SK-N-DZ (cell line): ENCODE results near the gene ABHD10. TPM values are rescaled to one million over a fixed set of nuclear protein-coding genes. Genes with fewer than 3 reads are reported as not detected.
A peak's percentile ranks its signal among the peaks of the same experiment; 100 is the strongest.

Source experiments
- DNase-seq: peaks from one replicate; pipeline ENCODE4 v3.0.0-alpha.2; 2015; ENCODE audit warnings: low spot score
- polyA plus RNA-seq, 2 experiments: library from polyadenylated mRNA; depleted of rRNA; stranded (reverse); fragments of >200 nt; gene quantifications; 2 replicates each; pipeline ENCODE4 v1.2.3, GENCODE V29; 2014

ABHD10 gene
- polyA plus RNA-seq (2014; cell fraction: cytosol; rRNA removed), result 38.3 and 42.9 TPM in 2 replicates
- 44.0 and 56.2 TPM in 2 replicates for polyA plus RNA-seq (2014; cell fraction: nucleus; rRNA removed)

DNA sequence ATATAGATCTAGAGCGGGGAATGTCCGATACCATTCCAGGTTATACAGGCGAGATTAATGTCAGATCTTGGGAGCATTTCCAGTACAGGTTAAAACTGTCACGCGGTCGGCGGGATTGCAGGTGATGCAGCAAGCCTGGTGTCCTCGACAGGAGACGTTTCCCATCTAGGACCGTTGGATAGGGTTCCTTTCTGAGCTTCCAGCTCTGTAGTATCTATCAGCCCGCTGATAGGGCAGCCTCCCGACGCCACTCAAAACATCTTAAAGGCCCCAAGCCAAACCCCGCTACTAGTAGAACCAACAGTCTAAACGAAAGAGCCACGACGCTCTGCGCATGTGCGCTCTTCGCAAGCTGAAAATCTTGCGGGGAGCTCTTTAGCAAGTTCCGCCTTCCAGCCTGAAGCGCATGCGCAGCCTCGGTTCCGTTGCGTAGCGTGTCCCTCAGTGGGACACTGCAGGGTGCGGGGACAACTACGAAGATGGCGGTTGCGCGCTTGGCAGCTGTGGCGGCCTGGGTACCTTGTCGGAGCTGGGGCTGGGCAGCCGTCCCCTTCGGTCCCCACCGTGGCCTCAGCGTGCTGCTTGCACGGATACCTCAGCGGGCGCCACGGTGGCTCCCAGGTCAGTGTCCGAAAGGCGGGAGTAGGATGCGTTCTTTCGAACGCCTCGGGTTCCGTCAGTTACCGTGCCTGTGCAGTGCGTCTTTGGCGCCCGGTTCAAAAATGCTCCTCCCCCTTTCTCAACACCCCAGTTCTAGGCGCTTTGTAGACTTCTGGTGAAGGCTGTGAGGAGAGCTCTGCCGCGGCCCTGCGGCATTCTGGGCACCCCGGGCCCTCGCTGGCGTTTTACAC, at the start of gene ABHD10:
TSS of gene ABHD10 (plus strand) at position 444 of the 851 bp plus-strand sequence. CDS start at position 480, 36 bp downstream.
- DNase-seq, result peak; percentile 100

DNA sequence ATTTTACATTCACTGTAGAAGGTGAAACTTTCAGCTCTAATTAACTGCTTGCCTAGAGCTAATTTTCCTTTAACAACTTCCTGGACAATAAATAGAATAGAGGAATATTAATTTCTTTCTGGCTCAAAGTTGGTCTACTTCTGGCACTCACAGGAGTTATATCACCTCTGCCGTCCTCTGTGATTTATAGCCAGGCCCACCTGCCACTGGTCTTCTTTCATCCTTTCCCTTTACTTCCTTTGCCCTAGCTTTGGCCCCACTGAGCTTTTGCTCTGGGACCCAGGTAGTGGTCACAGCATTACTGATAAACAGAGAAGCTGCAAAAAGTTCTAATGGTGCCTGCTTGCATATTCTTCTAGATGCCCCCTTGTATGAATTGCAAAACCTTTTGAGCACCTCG, 49.3 kb upstream of the ABHD10 start:
- DNase-seq, result no peak

DNA sequence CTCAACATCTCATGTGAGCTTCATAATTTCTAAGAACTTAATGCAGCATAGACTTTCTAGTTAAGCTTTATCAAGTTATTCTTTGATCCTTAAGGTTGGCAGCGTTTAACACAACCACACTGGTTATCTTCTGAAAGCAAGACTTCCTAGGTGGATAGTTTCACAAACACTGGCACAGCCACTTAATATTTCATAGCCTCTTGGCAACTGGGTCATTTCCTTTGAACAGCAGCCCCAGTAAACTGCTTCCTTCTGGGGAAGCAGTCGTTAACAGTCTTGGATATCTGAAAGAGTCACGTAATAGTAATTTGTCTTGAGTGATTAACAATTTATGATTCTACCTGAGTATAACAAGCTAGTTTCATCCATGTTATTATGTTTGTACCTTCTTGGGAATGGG, 45.9 kb upstream of the ABHD10 start:
- no peak for DNase-seq

DNA sequence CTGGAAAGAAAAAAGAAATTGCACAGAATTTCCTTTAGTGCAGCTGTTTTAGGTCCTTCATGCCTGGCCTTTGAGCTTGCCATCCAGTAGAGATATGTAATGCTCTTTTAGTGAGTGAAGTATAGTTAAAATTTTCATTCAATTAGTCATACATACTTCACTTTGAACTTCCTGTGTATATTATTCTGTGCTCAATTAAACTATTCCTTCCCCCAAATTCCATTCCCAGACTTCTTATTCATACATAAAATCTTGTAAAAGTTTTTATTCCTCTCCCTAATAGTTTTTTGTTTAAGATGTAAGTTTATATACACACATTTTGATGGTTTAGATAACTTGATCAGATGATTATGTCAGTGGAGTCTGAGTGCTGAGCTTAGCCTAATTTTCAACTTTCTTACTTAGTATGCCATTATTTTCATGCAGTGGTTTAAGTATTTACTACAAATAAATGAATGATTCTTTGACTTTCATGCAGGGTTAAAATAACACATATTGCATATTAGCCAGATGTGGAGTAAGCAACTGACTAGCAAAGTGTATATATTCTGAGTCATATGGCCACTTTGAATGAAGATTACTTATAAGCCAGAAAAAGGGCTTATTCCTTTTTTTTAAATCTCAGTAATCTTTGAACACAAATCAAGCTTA, 42.5 kb upstream of the ABHD10 start:
- DNase-seq, result no peak

DNA sequence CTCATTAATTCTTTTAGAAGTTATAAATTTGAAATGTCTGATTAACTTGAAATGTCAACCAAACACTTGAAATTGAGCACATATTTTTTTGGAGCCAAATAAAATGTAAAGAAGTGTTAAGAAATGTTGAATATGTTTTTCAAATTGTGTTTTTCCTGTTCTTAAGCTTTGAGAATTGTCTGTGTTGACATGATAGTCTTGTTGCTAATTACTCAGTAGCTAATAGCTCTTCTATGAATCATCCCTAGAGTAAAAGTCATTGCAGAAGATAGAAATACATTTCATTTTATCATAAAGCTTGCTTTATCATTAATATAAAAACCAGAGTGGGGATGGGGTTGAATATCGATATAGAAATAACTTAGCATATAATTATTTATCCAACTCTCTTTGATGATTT, 41.9 kb upstream of the ABHD10 start:
- DNase-seq, result no peak

DNA sequence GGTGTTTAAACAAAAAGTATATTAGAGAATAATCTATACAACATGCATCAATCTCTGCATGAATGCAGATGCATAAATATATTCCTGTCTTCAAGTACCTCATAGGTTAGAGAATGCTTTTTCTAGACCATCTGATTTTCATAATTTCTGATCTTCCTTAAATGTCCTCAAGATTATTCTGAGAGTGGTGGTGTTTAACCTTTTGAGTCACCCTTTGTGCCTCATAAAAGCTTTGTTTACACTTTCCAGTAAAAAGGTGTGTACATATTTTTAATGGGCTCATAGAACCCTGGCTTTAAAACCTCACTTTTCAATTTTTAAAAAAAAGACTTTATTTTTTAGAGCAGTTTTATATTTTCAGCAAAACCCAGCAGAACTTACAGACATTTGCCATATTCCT, 41.0 kb upstream of the ABHD10 start:
- no peak for DNase-seq

DNA sequence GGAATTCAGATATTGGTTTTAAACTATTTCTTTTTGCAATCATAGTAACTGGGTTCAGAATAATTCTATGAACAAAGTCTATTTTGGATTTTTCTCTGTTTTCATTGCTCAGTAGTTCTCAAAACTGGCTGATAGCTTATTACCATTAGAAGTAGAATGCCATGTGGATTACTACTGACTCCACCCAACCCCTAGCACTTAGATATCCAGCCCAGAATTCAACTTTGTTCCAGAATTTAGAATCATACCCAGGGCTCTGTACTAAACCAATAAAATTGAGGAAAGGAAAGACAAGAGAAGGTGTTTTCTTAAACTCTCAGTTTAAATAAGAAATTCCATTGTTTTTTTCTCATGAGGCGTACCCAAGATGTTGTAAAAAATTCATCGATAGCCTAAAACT, 39.0 kb upstream of the ABHD10 start:
- no peak for DNase-seq

DNA sequence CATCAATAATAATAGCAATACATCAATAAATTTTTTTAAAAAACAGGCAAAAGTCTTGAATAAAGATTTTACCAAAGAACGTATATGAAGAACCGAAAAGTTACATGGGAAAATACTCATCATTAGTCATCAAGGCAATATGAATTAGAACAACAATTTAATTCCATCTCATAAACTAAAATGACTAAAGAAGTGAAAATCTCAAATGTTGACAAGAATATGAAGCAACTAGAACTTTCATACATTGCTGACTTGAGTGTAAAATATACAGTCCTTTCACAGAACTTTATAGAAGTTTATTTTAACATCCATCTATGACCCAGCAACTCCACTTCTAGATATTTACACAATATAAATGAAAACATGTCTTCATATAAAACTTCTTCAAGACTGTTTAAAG, 35.3 kb upstream of the ABHD10 start:
- DNase-seq, result no peak

DNA sequence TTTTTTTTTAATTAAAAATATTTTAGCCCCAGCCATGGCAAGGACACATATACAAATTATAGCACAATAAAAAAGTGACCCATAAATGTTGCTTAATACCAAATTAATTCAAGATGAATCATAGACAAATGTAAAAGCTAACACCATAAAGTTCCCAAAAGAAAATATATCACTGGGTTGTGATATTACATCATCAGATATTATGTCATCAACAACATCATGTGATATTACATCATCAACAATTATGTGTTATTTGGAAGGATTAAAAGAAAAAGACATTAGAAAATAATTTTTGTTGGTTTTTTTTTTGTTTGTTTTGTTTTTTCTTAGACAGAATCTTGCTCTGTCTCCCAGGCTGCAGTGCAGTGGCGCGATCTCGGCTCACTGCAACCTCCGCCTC, 34.5 kb upstream of the ABHD10 start:
- no peak for DNase-seq

DNA sequence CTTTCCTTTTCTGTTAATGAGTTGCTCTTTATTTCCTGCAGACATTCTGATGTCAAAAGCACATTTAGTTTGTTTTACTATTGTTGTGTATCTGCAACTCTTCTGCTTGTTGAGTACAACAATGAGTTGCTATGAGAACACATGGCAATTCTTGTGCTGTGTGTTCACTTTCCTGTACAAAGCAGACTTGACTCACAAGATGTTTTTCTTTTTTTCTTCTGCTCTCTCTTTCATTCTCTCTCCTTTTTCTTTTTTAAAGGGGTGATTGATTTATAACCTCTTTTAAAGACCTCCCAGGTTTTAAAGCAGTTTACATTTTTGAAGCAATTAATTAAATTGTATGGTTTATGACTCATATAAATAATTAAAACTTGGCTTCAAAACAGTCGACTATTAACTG, 31.6 kb upstream of the ABHD10 start:
- DNase-seq, result no peak

DNA sequence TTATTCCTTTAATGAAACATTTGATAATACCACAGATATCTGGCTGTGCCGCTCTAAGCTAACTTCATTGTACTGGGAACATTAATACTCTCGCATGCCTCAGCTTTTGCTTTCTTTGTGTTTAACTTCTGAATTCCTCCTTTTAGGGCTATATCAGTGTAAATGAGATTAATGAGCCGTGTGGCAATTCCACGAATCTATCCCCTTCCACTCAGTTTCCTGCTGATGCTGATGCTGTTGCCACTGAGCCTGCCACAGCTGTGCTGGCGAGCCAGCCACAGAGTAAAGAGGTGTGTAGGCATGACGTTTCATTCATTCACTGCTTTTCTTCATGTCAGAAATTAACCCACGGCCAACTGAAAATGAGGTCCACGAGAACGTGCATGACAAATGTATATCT, 30.0 kb upstream of the ABHD10 start:
- no peak for DNase-seq

DNA sequence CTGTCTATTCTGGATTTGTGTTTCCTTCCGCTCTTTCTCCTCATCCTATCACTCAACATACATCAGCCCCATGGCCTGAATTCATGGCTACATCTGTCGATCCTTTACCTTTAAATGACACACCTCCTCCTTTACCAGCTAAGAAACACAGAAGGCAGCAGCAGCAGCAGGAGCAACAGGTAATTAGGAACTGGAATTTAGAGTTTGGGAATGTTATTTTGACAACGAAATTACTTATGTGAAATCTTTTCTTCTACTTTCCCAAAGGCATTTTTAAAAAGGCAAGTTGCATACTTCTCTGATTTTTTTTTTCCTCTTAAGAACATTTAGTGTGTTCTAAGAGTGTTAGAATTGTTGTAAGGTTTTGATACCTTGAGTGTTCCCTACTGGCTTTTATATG, 29.1 kb upstream of the ABHD10 start:
- DNase-seq, result no peak

DNA sequence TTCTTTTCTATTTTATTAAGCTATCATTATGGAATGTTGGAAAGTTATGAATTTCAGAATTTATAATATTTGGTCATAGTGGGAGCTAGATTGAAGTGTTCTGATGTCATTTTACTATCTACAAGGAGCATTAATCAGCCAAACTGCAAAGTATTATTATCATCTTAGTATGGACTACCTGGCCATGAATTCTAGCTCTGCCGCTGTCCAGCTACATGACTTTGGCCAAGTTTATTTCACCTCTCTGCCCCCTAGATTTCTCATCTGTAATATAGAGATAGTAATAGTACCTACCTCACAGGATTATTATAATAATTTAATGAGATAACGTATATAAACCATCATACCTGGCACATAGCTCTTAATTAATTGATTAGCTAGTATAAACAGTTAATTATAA, 27.8 kb upstream of the ABHD10 start:
- DNase-seq, result no peak

DNA sequence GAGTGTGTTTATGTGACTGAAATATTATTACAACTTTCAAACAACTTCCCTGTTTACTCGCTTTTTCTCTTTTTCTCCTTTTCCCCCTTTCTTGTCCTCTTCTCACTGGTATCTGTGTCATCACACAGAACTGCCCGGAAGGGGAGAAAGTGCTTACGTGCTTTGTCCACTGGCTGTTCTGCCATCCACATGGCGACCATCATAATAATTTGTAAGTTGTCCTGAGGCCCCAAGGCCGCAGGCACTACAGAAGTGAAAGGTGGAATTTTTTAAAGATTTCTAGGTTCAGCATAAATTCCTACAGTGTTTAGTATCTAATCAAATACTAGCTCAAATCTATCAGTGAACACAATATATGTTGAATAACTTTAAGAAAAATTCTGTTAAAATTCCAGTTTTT, 26.7 kb upstream of the ABHD10 start:
- no peak for DNase-seq

DNA sequence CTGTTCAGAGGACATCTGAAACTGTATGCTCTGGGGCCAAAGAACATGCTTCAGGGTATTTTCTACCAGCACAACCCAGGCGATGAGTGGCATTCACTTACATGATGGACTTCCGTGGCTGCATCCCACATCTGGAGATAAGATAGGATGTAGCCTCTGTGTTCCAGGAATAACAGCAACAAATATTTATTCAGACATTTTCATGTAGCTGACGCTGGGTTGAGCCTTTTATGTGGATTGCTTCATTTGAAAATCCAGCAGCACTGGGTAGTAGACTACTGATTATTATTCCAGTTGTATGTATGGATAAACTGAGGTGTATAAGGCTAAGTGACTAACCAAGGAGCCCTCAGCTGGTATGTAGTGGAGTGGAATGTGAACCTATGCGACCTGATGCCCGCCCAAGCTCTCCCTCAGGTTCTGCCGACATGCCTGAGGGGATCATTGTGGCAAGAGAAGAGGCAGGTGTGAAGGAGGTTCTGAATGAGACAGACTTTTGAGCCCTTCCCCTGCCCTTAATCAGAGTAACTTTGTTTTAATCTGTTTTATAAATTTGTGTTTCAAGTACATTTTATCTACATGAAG, 25.9 kb upstream of the ABHD10 start:
- DNase-seq, result no peak

DNA sequence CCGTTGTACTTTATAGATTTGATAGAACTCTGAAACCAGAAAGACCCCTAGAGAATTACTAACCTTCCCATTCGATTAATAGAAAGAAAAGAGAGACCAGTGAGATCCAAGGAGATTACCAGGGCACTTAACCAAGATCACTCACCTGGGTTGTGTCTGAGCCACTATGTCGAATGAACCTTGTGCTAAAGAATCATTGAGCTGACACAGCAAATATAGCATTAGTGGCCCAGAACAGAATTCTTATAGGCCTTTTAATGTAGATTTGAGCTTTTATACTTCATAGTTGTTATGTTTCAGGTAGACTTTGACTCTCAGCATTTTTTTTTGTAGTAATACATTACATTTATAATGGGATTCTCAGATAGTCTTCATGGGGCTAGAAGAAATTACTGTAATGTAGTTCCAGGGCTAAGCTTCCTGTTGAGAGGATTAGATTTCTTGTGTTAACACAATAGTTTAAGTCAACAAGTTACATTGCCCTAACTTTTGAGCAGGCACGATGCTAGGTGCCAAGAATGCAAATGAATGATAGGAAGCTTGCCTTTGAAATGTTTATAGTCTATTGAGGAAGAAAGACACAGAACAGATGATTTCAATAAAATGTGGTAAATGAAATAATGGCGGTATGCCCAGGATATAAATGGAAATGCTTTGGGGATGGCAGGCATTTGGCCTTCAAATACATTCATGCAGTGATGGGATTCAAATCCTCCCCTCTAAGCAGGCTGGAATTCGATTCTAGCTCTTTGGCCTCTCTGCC, 24.4 kb upstream of the ABHD10 start:
- DNase-seq, result no peak

DNA sequence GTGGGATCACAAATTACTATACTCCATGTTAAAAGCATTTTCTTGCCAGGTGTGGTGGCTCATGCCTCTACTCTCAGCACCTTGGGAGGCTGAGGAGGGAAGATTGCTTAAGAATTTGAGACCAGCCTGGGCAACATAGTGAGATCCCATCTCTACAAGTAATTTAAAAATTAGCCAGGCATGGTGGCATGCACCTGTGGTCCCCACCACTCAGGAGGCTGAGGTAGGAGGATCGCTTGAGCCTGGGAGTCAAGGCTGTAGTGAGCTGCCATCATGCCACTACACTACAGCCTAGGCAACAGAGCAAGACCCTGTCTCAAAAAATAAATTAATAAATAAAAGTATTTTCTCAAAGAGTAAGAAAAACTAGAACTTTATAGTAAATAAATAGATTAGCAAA, 22.9 kb upstream of the ABHD10 start:
- DNase-seq, result no peak

DNA sequence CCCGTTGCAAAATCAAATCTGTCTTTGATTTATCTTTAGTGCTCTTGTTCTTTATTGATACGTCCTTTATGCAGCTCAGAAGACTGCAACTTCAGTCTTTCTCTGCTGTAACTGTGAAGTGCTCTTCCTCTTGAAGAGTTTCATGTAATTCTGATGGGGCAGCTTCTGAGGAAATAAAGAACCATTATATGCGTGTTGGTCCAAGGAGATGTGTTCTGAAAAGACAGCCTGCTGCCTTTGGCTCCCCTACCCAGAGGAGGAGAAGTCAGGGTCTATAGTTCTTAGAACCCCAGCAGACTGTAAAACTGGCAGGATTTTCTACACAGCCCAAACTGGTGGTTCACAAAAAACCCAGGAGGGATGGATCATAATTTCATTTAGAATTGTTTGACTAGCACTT, 22.4 kb upstream of the ABHD10 start:
- DNase-seq, result no peak

DNA sequence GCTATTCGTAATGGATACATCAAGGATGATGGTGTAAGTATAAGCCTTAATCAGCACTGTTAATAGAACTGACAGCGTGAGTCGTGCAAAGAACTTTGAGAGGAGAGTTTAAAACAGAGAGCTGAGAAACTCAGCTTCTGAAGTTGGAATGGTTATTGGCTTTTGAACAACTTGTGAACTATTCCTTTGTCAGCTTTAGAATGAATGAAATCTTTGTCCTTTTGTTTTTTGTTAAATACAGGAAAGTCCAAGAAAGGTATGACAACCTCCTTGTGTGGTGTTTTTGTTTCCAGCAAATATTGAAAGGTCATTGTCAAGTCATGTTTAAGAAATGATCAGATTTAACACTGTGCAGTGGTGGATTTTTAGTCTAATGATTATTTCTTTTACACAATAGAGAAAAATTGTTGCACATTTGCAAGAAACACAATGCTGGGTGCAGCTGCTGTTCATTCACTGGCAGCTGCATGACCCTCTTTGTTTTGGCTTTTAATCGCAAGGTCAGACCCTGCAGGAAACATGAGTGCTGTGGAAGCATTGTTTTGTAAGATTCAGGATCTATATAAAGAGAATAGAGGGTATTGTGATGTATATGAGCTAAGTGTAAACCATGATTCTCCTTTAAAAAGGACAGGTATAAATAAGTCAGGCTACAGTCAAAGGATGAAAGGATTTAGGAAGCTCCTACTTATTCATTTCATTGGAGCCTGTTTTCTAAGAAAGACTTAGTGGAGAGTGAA, 21.7 kb upstream of the ABHD10 start:
- DNase-seq, result no peak

DNA sequence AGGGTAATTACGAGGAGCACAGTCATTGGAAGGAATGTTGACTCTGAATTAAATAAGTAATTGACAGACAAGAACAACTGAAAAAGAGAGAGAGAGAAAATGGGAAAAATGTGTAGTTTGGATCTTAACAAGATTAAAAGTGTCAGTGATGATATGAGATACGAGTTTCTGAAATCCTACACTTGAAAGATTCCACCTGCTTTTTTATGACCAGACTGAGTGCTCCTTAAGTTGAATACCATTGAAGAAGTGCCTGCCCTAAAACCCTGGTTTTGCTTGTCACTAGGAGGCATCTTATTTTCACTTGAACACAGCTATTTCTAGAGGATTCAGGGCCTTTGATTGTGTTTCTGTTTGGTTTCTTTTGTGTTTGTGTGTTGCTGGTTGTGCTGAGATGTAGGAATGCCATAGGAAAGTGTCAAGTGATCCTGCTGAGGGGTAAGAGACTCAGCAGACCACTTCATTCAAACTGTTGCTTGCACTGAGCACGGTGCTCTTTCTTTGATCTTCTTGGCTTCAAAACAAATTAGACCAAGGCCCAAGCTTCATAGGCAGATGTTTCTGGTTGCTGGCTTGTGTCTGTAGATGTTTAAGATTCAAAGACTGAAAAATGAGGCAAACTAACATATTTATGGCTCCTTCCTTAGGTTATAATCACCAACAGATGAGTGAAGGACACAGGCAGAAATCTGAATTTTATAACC, 17.2 kb upstream of the ABHD10 start:
- peak; percentile 11 for DNase-seq

DNA sequence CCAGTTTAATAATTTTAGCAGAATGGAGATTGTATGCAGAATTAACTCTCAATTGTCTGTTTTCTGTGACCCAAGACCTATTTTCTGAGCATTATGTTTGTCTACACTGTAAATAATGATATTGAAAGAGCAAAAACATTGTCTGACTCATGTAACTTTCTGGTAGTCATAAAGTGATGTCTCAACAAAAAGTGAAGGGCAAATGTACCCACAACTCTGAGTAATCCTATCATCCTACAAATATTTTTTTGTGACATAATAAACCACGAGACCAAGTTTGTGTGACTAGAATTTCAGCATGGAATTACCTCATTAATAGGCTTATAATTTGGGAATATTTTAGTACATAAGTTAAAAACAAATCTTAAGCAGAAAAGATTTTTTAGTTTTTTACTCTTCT, 15.4 kb upstream of the ABHD10 start:
- DNase-seq, result no peak
